Measurements from ENCODE around the gene PCDHB16.

DNA sequence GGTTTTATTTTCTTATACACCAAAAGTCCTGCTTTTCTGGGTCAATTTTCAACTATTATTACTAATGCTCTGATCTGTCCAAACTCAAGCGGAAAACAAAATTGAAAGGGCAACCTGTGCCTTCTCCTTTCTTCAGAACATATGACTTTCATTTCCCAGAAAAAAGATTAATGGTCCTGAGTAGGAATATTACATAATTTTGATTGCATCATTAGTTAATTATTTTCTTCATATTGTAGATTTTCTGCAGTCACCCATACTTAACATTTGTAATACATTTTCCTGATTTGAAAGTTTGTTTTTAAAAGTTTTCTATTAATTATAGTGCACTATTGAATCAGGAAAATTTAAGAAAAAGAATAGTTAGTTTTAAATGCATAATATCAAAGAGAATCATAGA, 6.3 kb upstream of the PCDHB16 start:
- TF ChIP-seq TAF1 (IDR thresholded peaks at IDR 0.05; ENCODE audit: low read depth) (no peak), CREB1 (IDR thresholded peaks at IDR 0.05; ENCODE audit: low read depth) (no peak), YY1 (IDR thresholded peaks at IDR 0.05; ENCODE audit: low read depth) (no peak), MAX (IDR thresholded peaks at IDR 0.05) (no peak), RAD21 (IDR thresholded peaks at IDR 0.05; ENCODE audit: low read depth) (no peak), EP300 (IDR thresholded peaks at IDR 0.05; ENCODE audit: borderline replicate concordance) (no peak), EGR1 (IDR thresholded peaks at IDR 0.05) (no peak), FOXM1 (IDR thresholded peaks at IDR 0.05; ENCODE audit: borderline replicate concordance, low read depth) (no peak), TCF12 (IDR thresholded peaks at IDR 0.05; ENCODE audit: low read depth) (no peak)
- TF ChIP-seq, protein P1, sequence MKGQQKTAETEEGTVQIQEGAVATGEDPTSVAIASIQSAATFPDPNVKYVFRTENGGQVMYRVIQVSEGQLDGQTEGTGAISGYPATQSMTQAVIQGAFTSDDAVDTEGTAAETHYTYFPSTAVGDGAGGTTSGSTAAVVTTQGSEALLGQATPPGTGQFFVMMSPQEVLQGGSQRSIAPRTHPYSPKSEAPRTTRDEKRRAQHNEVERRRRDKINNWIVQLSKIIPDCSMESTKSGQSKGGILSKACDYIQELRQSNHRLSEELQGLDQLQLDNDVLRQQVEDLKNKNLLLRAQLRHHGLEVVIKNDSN (IDR thresholded peaks at IDR 0.05), result no peak
- TF ChIP-seq, protein P2, sequence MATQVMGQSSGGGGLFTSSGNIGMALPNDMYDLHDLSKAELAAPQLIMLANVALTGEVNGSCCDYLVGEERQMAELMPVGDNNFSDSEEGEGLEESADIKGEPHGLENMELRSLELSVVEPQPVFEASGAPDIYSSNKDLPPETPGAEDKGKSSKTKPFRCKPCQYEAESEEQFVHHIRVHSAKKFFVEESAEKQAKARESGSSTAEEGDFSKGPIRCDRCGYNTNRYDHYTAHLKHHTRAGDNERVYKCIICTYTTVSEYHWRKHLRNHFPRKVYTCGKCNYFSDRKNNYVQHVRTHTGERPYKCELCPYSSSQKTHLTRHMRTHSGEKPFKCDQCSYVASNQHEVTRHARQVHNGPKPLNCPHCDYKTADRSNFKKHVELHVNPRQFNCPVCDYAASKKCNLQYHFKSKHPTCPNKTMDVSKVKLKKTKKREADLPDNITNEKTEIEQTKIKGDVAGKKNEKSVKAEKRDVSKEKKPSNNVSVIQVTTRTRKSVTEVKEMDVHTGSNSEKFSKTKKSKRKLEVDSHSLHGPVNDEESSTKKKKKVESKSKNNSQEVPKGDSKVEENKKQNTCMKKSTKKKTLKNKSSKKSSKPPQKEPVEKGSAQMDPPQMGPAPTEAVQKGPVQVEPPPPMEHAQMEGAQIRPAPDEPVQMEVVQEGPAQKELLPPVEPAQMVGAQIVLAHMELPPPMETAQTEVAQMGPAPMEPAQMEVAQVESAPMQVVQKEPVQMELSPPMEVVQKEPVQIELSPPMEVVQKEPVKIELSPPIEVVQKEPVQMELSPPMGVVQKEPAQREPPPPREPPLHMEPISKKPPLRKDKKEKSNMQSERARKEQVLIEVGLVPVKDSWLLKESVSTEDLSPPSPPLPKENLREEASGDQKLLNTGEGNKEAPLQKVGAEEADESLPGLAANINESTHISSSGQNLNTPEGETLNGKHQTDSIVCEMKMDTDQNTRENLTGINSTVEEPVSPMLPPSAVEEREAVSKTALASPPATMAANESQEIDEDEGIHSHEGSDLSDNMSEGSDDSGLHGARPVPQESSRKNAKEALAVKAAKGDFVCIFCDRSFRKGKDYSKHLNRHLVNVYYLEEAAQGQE (IDR thresholded peaks at IDR 0.05; ENCODE audit: low read depth), result no peak

Measured in Ishikawa (cell line).